ENCODE results near the gene MYH1. TPM values are rescaled to one million over a fixed set of nuclear protein-coding genes. Genes with fewer than 3 reads are reported as not detected.
"Not testable (repeated sequence)": the region's sequence is repeated elsewhere in the genome, so short reads cannot be mapped to it uniquely, and the experiment has no call there.

The MYH1 gene
- total RNA-seq = under 1 TPM in 2 of 4 donors, not detected in 2; 0.06 to 0.25 TPM
- not detected for polyA plus RNA-seq
- long read RNA-seq, donor 1 = 0 reads
- long read RNA-seq, donor 2 = 0 reads
- long read RNA-seq, donor 3 = 0 reads
- long read RNA-seq, donor 4 = 0 reads

DNA sequence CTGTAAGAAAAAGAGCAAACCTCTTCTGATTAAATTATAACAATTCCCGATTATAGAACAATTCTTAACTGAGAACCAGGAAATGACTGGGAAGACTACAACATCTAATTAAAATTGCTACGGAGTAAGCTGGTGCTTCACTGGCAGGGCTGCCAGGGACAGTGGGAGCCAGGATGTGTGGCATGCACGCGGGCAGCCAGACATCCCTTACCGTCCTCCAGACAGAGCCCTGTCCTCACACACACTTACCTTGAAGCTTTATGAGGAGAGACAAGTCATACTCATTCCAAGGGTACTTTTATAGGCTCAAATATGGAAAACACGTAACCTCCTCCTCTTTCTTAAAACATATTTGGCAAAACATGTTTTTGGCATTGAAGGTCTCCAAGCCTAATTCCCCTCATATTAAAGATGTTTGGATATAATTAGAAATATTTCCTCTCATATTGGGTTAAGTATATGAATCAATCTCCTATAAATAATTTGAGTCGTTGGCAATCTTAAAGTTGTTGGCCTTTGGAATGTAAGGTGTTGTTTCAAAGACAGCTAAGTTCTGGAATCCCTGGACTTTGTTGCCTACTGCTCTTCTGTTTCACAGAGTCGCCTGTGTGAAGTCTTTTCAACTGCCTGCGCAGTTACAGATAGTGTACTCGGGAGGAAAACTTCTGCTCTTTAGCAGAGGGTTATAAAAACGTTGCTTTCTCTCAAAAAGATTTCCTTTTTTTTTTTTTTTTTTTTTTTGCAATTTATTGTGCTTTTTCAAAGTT is at the start of gene MYH1:
Gene MYH1 (minus strand): TSS at position 272 of the 767 bp plus-strand sequence. CDS start 1,900 bp downstream, outside the sequence.
- WGBS = 68% methylated on average over 11 of the region's 11 CpGs
- no peak within 1 kb of the TSS for H3K27ac ChIP-seq (ENCODE audit: low read length)
- H3K4me1 ChIP-seq (ENCODE audit: control insufficient read depth, insufficient read depth, low read length) = no peaks in the 10 kb centered on the region
- no peak within 1 kb of the TSS for H3K4me3 ChIP-seq (ENCODE audit: low read length)
- H3K9me3 ChIP-seq (ENCODE audit: control insufficient read depth, low read length) = no peaks in the 10 kb centered on the region
- no peaks in the 10 kb centered on the region for H3K27me3 ChIP-seq (ENCODE audit: control insufficient read depth, insufficient read depth)
- ATAC-seq = no peak
- no peak for DNase-seq
- intact Hi-C loops (cut with DNase I) = no loop called here

DNA sequence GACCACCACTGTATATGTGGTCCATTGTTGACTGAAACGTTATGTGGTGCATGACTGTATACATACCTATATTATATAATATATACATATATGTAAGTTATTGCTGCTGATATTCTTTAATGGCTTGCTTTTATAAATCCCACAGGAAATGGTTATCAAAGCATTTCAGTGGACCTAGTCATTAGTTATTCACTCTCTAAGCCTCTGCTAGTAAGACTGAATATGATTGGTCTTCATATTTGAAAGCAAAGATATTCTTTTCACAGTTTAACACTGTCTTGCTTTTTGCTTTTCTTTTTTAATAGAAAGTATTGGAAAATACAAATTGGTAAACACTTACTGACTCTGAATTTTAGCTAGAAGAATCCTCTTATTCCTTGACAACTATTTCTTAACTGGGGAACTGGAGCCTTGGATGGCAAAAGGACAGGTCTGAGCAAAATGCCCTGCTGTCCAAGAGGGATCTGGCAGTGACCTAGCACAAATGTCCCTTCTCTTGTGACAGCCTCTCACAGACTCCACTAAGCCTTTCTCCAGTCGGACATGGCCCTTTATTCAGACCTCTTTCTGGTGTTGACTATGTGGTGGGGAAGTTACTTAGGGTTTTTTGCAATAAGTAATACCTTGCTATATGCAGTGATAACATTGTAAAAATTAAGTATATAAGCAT is 45.8 kb upstream of the MYH1 start:
- no peak overlapping the region for H3K27ac ChIP-seq (ENCODE audit: low read length)
- H3K27me3 ChIP-seq (ENCODE audit: control insufficient read depth, insufficient read depth) = no peaks in the 10 kb centered on the region
- H3K4me3 ChIP-seq (ENCODE audit: low read length) = no peak overlapping the region
- DNase-seq (no peak), ATAC-seq (no peak)
- H3K9me3 ChIP-seq (ENCODE audit: control insufficient read depth, low read length) = no peaks in the 10 kb centered on the region
- no peaks in the 10 kb centered on the region for H3K4me1 ChIP-seq (ENCODE audit: control insufficient read depth, insufficient read depth, low read length)
- 74% methylated on average over 2 of the region's 2 CpGs for WGBS
- intact Hi-C loops (cut with DNase I) = no loop called here

DNA sequence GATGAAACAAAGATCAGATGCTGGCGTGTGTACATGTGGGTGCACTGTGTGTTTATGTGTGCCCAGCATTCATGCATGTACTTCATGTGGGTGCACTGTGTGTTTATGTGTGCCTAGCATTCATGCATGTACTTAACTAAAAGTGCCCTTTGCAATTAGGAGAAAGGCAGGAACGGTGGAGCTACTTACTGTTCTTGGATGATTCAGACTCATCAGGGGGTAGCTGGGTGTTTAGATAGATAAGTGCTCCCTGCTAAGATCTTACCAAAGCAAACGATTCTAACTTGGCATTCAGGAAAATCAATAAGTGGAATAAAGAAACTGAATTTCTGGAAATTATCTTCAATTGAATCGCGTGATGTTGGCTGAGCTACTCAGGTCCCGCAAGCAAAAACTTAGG is 39.7 kb upstream of the MYH1 start:
- H3K27ac ChIP-seq (ENCODE audit: low read length) = no peak overlapping the region
- H3K4me1 ChIP-seq (ENCODE audit: control insufficient read depth, insufficient read depth, low read length) = no peaks in the 10 kb centered on the region
- H3K4me3 ChIP-seq (ENCODE audit: low read length) = no peak overlapping the region
- 79% methylated on average over 6 of the region's 6 CpGs for WGBS
- intact Hi-C loops (cut with DNase I) = no loop called here
- DNase-seq (no peak), ATAC-seq (no peak)
- no peaks in the 10 kb centered on the region for H3K27me3 ChIP-seq (ENCODE audit: control insufficient read depth, insufficient read depth)
- H3K9me3 ChIP-seq (ENCODE audit: control insufficient read depth, low read length) = no peaks in the 10 kb centered on the region

DNA sequence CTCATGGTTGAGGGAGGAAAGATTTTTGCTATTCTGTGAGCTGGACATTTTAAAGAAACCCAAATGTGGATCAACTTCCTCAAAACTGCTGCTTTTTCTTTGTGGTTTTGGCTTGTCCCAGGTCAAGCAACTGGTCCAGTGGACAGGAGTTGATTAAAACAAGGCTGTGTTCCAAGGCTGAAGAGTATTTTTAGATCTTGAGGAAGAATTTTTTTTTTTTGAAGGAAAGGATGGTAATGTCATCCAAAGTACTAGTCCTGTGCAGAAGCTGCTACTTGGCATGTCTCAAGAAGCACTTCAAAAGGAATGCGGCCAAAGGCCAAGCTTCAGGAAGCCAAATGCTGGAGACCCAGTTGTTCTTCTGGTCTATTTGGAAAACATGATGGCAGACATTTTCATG is 39.1 kb upstream of the MYH1 start:
- H3K4me3 ChIP-seq (ENCODE audit: low read length) = no peak overlapping the region
- no peaks in the 10 kb centered on the region for H3K4me1 ChIP-seq (ENCODE audit: control insufficient read depth, insufficient read depth, low read length)
- no peak for DNase-seq
- H3K9me3 ChIP-seq (ENCODE audit: control insufficient read depth, low read length) = no peaks in the 10 kb centered on the region
- no peaks in the 10 kb centered on the region for H3K27me3 ChIP-seq (ENCODE audit: control insufficient read depth, insufficient read depth)
- intact Hi-C loops (cut with DNase I) = no loop called here
- no peak for ATAC-seq
- WGBS = 49% methylated on average over 1 of the region's 1 CpG
- no peak overlapping the region for H3K27ac ChIP-seq (ENCODE audit: low read length)

DNA sequence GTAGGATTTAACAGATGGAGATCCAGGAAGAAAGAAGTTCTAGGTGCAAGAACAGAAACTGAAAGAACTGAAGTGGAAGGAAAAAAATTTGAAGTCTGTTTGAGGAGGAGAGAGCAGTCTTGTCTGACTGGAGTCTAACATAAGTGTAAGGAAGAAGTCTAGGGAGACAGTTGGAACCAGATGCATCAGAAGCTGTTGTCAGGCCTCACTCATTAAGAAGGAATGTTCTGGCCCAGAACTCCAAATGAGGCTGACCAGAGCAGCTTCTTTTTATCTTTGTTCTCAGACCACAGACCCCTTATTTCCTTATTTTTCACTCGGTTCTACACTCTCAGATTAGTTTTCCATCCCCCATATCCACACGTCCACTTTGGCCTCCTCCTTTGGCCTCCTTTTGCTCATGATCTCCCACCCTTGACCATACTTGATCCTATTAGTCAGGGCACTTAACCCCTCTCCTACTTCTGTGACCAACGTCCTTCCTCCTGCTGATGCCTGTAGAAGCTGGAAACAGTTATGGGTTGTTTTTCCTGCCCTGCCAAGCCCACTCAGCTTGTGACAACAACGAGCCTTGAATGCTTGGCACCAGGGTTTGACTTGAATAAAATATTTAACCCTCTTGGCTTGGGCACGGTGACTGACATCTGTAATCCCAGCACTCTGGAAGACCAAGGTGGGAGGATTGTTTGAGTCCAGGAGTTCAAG is 38.1 kb upstream of the MYH1 start:
- DNase-seq (no peak), ATAC-seq (no peak)
- intact Hi-C loops (cut with DNase I) = no loop called here
- Histone ChIP-seq H3K27ac (ENCODE audit: low read length) (no peak overlapping the region), H3K27me3 (ENCODE audit: control insufficient read depth, insufficient read depth) (no peaks in the 10 kb centered on the region), H3K9me3 (ENCODE audit: control insufficient read depth, low read length) (no peaks in the 10 kb centered on the region), H3K4me1 (ENCODE audit: control insufficient read depth, insufficient read depth, low read length) (no peaks in the 10 kb centered on the region), H3K4me3 (ENCODE audit: low read length) (no peak overlapping the region)
- WGBS = 38% methylated on average over 5 of the region's 5 CpGs

DNA sequence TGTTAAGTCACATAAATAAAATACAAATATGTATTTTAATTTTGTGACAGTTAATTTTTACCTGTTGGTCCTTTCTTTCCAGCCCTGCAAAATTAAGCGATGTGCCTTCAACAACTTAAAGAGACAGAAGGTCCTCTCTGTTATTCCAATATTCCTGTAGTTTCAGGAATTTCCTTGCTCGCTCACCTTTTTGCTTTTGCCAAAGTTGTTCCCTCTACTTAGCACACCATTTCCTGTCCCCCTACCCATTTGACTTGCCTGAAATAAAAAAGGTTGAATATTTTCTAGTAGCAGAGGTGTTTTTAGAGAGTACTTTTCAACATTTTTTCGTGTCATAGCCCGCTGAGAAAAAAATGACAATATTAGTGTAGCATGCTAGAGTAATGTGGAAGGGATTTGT is 31.7 kb upstream of the MYH1 start:
- intact Hi-C loops (cut with DNase I) = no loop called here
- Histone ChIP-seq H3K4me1 (ENCODE audit: control insufficient read depth, insufficient read depth, low read length) (no peaks in the 10 kb centered on the region), H3K9me3 (ENCODE audit: control insufficient read depth, low read length) (no peaks in the 10 kb centered on the region), H3K4me3 (ENCODE audit: low read length) (no peak overlapping the region), H3K27ac (ENCODE audit: low read length) (no peak overlapping the region), H3K27me3 (ENCODE audit: control insufficient read depth, insufficient read depth) (no peaks in the 10 kb centered on the region)
- 79% methylated on average over 4 of the region's 4 CpGs for WGBS
- DNase-seq (no peak), ATAC-seq (no peak)

DNA sequence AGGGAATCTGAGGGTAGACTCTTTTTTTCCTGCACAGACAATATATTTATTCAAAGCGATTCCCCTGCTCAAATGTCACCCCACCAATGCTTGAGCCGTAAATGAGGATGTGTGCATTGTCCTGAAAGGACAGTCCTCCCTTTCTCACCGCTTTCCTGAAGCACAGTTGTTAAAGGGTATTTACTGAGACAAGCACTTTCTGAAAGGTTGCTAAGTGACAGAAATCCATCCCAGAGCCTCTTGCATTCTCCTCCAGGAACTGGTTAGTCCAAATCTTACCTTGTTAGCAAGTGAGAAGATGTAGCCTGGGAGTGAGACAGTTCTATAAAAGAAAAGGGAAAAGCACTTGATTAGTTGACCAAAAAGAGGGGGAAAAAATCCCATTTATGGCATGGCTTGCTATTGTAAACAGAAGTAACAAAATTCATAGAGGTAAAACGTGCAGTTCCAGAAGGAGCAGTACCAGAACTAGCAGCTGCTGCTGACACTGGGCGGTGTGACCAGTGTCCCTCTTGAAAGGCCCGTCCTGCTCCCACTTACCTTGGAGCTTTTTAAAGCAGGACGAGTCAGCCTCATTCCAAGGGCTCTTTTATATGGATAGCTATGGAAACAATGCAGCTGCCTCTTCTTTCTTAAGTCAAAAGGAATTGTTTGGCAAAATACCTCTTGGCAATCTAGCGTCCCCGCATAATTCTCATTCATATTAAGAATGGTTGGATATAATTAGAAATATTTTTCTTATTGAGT is 30.9 kb upstream of the MYH1 start, which contains the start of gene MYH2:
Gene MYH2 (minus strand): TSS at position 563 of the 747 bp plus-strand sequence. CDS start 1,738 bp downstream, outside the sequence.
- ATAC-seq (no peak), DNase-seq (no peak)
- H3K9me3 ChIP-seq (ENCODE audit: control insufficient read depth, low read length) = no peaks in the 10 kb centered on the region
- H3K27ac ChIP-seq (ENCODE audit: low read length) = no peak within 1 kb of the TSS
- H3K4me1 ChIP-seq (ENCODE audit: control insufficient read depth, insufficient read depth, low read length) = no peaks in the 10 kb centered on the region
- 54% methylated on average over 9 of the region's 9 CpGs for WGBS
- no peak within 1 kb of the TSS for H3K4me3 ChIP-seq (ENCODE audit: low read length)
- no peaks in the 10 kb centered on the region for H3K27me3 ChIP-seq (ENCODE audit: control insufficient read depth, insufficient read depth)
- intact Hi-C loops (cut with DNase I) = no loop called here

DNA sequence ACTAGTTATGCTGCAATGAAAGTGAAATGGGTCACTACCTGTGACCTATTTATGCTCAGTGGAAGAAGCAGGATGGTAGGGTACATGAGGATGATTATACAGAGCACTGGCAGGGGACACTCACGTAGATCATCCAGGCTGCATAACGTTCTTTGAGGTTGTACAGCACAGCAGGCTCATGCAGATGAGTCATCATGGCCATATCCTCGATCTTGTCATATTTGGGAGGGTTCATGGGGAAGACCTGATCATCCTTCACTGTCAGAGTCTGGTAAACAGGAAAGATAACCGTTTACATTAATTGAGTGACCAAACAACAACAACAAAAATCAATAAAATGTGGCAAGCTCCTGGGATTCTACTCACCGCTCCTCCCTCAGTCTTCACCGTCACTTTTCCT is 29.0 kb upstream of the MYH1 start:
- WGBS = 78% methylated on average over 6 of the region's 6 CpGs
- H3K27ac ChIP-seq (ENCODE audit: low read length) = no peak overlapping the region
- ATAC-seq = no peak
- no peaks in the 10 kb centered on the region for H3K27me3 ChIP-seq (ENCODE audit: control insufficient read depth, insufficient read depth)
- H3K9me3 ChIP-seq (ENCODE audit: control insufficient read depth, low read length) = no peaks in the 10 kb centered on the region
- DNase-seq = no peak
- H3K4me3 ChIP-seq (ENCODE audit: low read length) = no peak overlapping the region
- intact Hi-C loops (cut with DNase I) = no loop called here
- no peaks in the 10 kb centered on the region for H3K4me1 ChIP-seq (ENCODE audit: control insufficient read depth, insufficient read depth, low read length)

DNA sequence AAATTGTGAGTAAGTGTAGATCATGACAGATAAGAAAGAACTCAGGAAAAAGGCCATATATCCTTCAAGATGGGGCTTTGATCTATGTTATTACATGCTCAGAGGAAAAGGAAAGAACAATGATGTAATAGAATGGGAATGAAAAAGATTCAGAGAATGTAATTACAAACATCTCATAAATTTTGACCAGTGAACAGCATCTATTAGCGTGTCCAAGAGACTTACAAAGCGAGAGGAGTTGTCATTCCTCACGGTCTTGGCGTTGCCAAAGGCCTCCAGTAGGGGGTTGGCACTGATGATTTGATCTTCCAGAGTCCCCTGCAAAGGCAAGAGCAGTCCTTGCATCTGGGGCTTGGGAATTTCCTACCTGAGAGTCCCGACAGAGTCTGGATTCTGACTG is 25.1 kb upstream of the MYH1 start:
- H3K27me3 ChIP-seq (ENCODE audit: control insufficient read depth, insufficient read depth); H3K4me3 ChIP-seq (ENCODE audit: low read length); H3K27ac ChIP-seq (ENCODE audit: low read length); ATAC-seq; H3K4me1 ChIP-seq (ENCODE audit: control insufficient read depth, insufficient read depth, low read length); DNase-seq; intact Hi-C loops (cut with DNase I); H3K9me3 ChIP-seq (ENCODE audit: control insufficient read depth, low read length): not testable (repeated sequence)
- 54% methylated on average over 5 of the region's 5 CpGs for WGBS

DNA sequence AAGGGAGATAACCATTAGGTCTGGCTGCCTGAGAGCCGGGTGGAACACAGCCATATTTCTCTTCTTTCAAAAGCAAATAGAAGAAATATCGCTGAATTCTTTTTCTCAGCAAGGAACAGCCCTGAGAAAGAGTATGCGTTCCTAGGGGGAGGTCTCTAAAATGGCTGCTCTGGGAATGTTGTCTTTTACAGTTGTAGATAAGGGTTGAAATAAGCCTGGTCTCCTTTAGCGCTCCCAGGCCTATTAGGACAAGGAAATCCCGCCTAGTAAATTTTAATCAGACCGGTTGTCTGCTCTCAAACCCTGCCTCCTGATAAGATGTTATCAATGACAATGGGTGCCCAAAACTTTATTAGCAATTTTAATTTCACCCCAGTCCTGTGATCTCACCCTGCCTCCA is 22.8 kb upstream of the MYH1 start:
- DNase-seq; ATAC-seq; H3K27ac ChIP-seq (ENCODE audit: low read length); H3K4me1 ChIP-seq (ENCODE audit: control insufficient read depth, insufficient read depth, low read length); H3K4me3 ChIP-seq (ENCODE audit: low read length); H3K9me3 ChIP-seq (ENCODE audit: control insufficient read depth, low read length); intact Hi-C loops (cut with DNase I); H3K27me3 ChIP-seq (ENCODE audit: control insufficient read depth, insufficient read depth): not testable (repeated sequence)
- WGBS = 88% methylated on average over 6 of the region's 6 CpGs

All from right cardiac atrium (tissue), 5 donors.